ENCODE results near the gene CHPF. TPM values are rescaled to one million over a fixed set of nuclear protein-coding genes. Genes with fewer than 3 reads are reported as not detected.

The CHPF gene
- total RNA-seq, 2 donors from 2014 or later: 14.0 to 27.6 TPM

- peaks cover 23% of the 10 kb centered on the region for H3K27me3 Mint-ChIP-seq
- ATAC-seq (replicated peaks): peak; percentile 94
- peak within 1 kb of the TSS; percentile 92 for H3K4me3 Mint-ChIP-seq
- H3K4me1 Mint-ChIP-seq: peaks cover 17% of the 10 kb centered on the region
- no peaks in the 10 kb centered on the region for H3K9me3 Mint-ChIP-seq
- H3K27ac Mint-ChIP-seq: peak within 1 kb of the TSS; percentile 87
- H3K36me3 Mint-ChIP-seq (ENCODE audit: low read depth): peaks cover 36% of the 10 kb centered on the region
These were observed 45.1 kb downstream of the CHPF start, which contains the start of gene GMPPA for GRCh38 chr2:219498280-219499057. GMPPA (plus strand) TSS chr2:219498891; CDS start chr2:219499976, 1,085 bp downstream.

GRCh38 chr2:219497495-219498279 lies 45.9 kb downstream of the CHPF start:
- H3K9me3 Mint-ChIP-seq: no peaks in the 10 kb centered on the region
- peak overlapping the region; percentile 87 for H3K27ac Mint-ChIP-seq
- H3K36me3 Mint-ChIP-seq (ENCODE audit: low read depth): peaks cover 28% of the 10 kb centered on the region
- ATAC-seq (replicated peaks): peak; percentile 49
- H3K4me1 Mint-ChIP-seq: peaks cover 17% of the 10 kb centered on the region
- H3K4me3 Mint-ChIP-seq: peak overlapping the region; percentile 92
- peaks cover 28% of the 10 kb centered on the region for H3K27me3 Mint-ChIP-seq

- Mint-ChIP-seq H3K27me3 (peaks cover 32% of the 10 kb centered on the region), H3K4me1 (peaks cover 17% of the 10 kb centered on the region), H3K36me3 (ENCODE audit: low read depth) (peaks cover 21% of the 10 kb centered on the region)
These were observed 46.6 kb downstream of the CHPF start for GRCh38 chr2:219496825-219497494.

GRCh38 chr2:219496247-219496824 lies 47.3 kb downstream of the CHPF start:
- no peaks in the 10 kb centered on the region for H3K9me3 Mint-ChIP-seq
- H3K27ac Mint-ChIP-seq: no peak overlapping the region
- peak overlapping the region; percentile 92 for H3K4me3 Mint-ChIP-seq
- peaks cover 34% of the 10 kb centered on the region for H3K27me3 Mint-ChIP-seq
- H3K4me1 Mint-ChIP-seq: peaks cover 14% of the 10 kb centered on the region
- no peak for ATAC-seq (replicated peaks)
- peaks cover 15% of the 10 kb centered on the region for H3K36me3 Mint-ChIP-seq (ENCODE audit: low read depth)

More at GRCh38 chr2:219496825-219497494, 46.6 kb downstream of the CHPF start:
- ATAC-seq (replicated peaks): no peak
- no peak overlapping the region for H3K27ac Mint-ChIP-seq
- no peaks in the 10 kb centered on the region for H3K9me3 Mint-ChIP-seq
- H3K4me3 Mint-ChIP-seq: peak overlapping the region; percentile 92

GRCh38 chr2:219495531-219496122 lies 48.0 kb downstream of the CHPF start:
- Mint-ChIP-seq H3K36me3 (ENCODE audit: low read depth) (peaks cover 10% of the 10 kb centered on the region), H3K27ac (no peak overlapping the region), H3K4me1 (peaks cover 13% of the 10 kb centered on the region), H3K9me3 (no peaks in the 10 kb centered on the region), H3K27me3 (peaks cover 34% of the 10 kb centered on the region), H3K4me3 (no peak overlapping the region)
- no peak for ATAC-seq (replicated peaks)

GRCh38 chr2:219494952-219495530 lies 48.6 kb downstream of the CHPF start:
- peaks cover 10% of the 10 kb centered on the region for H3K4me1 Mint-ChIP-seq
- no peak for ATAC-seq (replicated peaks)
- no peak overlapping the region for H3K27ac Mint-ChIP-seq
- no peaks in the 10 kb centered on the region for H3K9me3 Mint-ChIP-seq
- no peak overlapping the region for H3K4me3 Mint-ChIP-seq
- peaks cover 34% of the 10 kb centered on the region for H3K27me3 Mint-ChIP-seq
- H3K36me3 Mint-ChIP-seq (ENCODE audit: low read depth): peaks cover 10% of the 10 kb centered on the region

GRCh38 chr2:219493086-219493485 lies 50.5 kb downstream of the CHPF start:
- peaks cover 2% of the 10 kb centered on the region for H3K36me3 Mint-ChIP-seq (ENCODE audit: low read depth)
- H3K27me3 Mint-ChIP-seq: peaks cover 34% of the 10 kb centered on the region
- ATAC-seq (replicated peaks): no peak
- no peaks in the 10 kb centered on the region for H3K4me1 Mint-ChIP-seq
- H3K9me3 Mint-ChIP-seq: no peaks in the 10 kb centered on the region
- H3K27ac Mint-ChIP-seq: no peak overlapping the region
- no peak overlapping the region for H3K4me3 Mint-ChIP-seq

GRCh38 chr2:219492575-219492974 lies 51.0 kb downstream of the CHPF start:
- no peaks in the 10 kb centered on the region for H3K9me3 Mint-ChIP-seq
- no peak overlapping the region for H3K4me3 Mint-ChIP-seq
- H3K36me3 Mint-ChIP-seq (ENCODE audit: low read depth): no peaks in the 10 kb centered on the region
- H3K27me3 Mint-ChIP-seq: peaks cover 36% of the 10 kb centered on the region
- no peaks in the 10 kb centered on the region for H3K4me1 Mint-ChIP-seq
- no peak for ATAC-seq (replicated peaks)
- no peak overlapping the region for H3K27ac Mint-ChIP-seq

GRCh38 chr2:219491278-219491963 lies 52.2 kb downstream of the CHPF start:
- no peaks in the 10 kb centered on the region for H3K36me3 Mint-ChIP-seq (ENCODE audit: low read depth)
- no peak overlapping the region for H3K4me3 Mint-ChIP-seq
- ATAC-seq (replicated peaks): no peak
- H3K27ac Mint-ChIP-seq: no peak overlapping the region
- no peaks in the 10 kb centered on the region for H3K4me1 Mint-ChIP-seq
- peaks cover 35% of the 10 kb centered on the region for H3K27me3 Mint-ChIP-seq
- H3K9me3 Mint-ChIP-seq: no peaks in the 10 kb centered on the region

- no peaks in the 10 kb centered on the region for H3K36me3 Mint-ChIP-seq (ENCODE audit: low read depth)
- no peak for ATAC-seq (replicated peaks)
- H3K27me3 Mint-ChIP-seq: peaks cover 38% of the 10 kb centered on the region
- no peaks in the 10 kb centered on the region for H3K9me3 Mint-ChIP-seq
- H3K4me3 Mint-ChIP-seq: no peak overlapping the region
- H3K4me1 Mint-ChIP-seq: no peaks in the 10 kb centered on the region
- H3K27ac Mint-ChIP-seq: no peak overlapping the region
These were observed 52.9 kb downstream of the CHPF start for GRCh38 chr2:219490600-219491130.

- no peak overlapping the region for H3K4me3 Mint-ChIP-seq
- no peak for ATAC-seq (replicated peaks)
These were observed 53.4 kb downstream of the CHPF start for GRCh38 chr2:219490186-219490585.

GRCh38 chr2:219489315-219489714 lies 54.3 kb downstream of the CHPF start:
- no peak for ATAC-seq (replicated peaks)
- H3K27me3 Mint-ChIP-seq: peaks cover 32% of the 10 kb centered on the region
- no peaks in the 10 kb centered on the region for H3K4me1 Mint-ChIP-seq
- no peak overlapping the region for H3K27ac Mint-ChIP-seq
- H3K4me3 Mint-ChIP-seq: no peak overlapping the region
- H3K36me3 Mint-ChIP-seq (ENCODE audit: low read depth): no peaks in the 10 kb centered on the region
- no peaks in the 10 kb centered on the region for H3K9me3 Mint-ChIP-seq

More at GRCh38 chr2:219490186-219490585, 53.4 kb downstream of the CHPF start:
- no peaks in the 10 kb centered on the region for H3K36me3 Mint-ChIP-seq (ENCODE audit: low read depth)
- H3K27ac Mint-ChIP-seq: no peak overlapping the region
- peaks cover 40% of the 10 kb centered on the region for H3K27me3 Mint-ChIP-seq
- H3K9me3 Mint-ChIP-seq: no peaks in the 10 kb centered on the region
- H3K4me1 Mint-ChIP-seq: no peaks in the 10 kb centered on the region

All from activated T-helper 17 cell treated with anti-CD3 and anti-CD28 coated beads, Interleukin-2, amount 50 U/mL, for 72 hours (primary cell).